GM21447 (cell line): ENCODE results near the gene NEDD4L.
"Not testable (repeated sequence)": the region's sequence is repeated elsewhere in the genome, so short reads cannot be mapped to it uniquely, and the experiment has no call there.

Experiments used
- ATAC-seq: cut with Tn5 transposase; IDR thresholded peaks from one replicate; pipeline ENCODE4 v1.9.1; 2021; ENCODE audit not compliant: unreplicated experiment

The NEDD4L gene

DNA sequence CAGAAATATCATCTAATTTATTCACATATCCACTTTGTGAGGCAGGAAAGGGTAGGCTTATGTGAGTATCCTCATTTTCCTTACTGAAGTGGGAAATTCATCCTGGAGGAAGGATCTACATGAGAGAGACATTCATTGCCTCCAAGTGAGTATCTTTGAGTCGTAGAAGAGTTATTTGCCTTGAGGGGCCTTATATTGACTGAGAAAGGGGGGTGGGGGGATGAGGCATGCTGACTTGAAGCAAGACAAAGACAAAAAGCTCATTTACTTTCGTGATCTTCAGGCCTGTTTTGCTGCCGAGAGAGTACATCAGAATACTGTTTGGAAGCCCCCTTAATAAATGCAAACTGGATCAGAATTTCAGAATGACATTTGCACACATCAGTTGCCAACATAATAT, 17.6 kb upstream of the NEDD4L start:
- no peak for ATAC-seq

DNA sequence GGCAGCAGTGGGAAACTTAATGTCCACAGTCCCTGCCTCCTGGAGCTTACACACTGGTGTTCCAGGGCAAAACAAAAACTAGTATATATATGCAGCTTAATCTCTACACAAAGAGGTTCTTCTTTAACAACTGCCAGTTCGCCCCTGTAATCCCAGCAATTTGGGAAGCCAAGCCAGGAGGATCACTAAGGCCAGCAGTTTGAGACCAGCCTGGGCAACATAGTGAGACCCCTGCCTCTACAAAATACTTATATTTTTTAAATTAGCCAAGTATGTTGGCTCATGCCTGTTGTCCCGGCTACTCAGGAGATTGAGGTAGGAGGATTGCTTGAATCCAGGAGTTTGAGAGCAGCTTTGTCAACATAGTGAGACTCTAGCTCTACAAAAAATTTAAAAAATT, 17.2 kb upstream of the NEDD4L start:
- ATAC-seq: no peak

DNA sequence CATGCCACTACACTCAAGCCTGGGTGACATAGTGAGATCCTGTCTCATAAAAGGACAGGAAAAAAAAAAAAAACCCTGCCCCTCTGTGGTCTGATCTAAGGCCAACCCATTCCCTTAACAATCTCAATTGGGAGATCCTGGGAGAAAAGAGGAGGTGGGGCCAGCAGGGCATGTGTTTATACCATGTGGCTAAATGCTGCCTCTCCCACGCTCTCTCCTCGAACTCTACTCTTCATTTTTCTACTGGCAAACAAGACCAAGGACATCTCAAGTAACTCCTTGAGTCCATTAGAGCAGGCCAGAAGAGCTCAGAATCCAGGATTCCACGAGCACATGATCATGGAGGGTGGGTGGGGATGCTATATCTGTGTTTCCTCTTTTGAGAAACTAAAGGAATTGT, 16.7 kb upstream of the NEDD4L start:
- ATAC-seq: no peak

DNA sequence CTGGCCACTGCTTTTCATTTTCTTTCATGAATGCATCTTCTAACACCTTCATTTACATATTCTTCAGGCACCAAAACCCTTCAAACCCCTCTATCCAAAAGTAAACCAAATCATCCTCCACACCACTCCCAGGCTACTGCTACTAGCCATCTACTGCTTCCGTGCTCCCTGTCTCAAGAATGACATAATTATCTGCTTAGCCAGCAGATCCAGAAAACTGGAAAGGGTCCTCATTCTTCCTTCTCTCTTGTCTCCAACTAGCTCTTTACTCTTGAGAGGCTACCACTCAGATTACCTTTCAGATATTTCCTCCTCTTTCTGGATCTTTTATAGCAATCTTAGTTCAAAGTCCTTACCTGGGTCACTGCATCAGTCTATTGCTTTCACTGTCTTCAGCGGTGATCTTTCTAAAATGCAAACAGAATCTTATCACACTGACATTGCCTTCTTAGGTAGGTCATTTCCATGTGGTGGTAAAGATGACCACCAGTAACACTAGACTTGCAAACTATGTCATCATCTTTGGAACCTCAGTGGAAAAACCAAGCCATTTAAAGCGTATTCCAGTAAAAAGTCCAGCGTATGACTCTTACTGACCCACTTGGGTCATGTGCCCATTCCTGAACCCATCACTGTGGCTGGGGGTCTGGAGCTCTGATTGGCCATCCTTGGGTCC, 15.8 kb upstream of the NEDD4L start:
- no peak for ATAC-seq

DNA sequence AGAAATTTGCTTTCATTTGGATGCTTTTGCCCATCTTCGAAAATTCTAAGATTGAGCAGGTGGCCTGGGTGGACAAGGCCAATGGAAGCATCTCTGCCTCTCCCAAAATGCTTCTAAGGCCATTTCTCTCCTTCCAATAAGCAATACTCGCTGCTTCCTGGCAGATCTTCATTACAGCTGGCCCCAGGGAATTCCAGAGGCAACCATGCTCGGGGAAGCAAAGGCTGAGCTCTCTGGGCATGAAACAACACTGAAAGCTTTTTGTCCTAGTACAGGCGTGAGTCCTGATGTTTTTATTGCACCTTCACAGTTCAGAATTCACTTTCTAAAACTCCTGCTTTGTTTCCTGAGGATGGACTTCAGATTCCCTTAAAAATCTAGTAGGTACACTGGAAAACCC, 11.8 kb upstream of the NEDD4L start:
- no peak for ATAC-seq

DNA sequence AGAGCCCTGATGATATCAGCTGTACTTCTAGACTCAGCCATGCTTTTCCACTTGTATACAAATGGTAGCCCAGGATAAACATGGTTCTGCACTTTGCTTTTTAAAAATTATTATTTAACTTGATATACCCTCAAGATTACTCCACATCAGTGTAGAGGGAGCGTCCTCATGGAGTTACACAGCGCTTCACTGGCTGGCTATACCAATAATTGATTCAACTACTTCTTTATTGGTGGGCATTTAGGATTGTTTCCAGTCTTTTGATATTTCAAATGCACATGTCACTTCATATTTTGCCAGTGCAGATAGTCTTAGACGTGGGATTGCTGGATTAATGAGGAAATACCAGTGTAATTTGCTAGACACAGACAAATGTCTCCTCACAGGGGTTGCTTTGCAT, 10.8 kb upstream of the NEDD4L start:
- ATAC-seq: no peak

DNA sequence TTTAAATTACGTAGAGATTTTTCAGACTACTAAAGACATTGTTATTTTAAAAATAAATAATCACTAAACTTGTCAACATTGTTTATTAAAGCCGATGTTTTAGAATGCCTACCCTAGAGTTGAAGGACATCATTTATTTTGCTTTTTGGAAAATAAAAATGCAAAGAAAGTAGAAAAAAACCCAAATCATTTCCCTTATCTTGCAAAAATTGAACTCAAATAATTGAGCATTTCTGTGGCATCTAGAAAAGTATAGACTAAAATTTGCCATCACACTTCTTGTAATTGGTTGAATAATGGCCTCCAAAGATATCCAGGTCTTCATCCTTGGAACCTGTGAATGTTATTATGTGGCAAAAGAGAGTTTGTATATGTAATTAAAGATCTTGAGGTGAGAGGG, 9.7 kb upstream of the NEDD4L start:
- no peak for ATAC-seq

DNA sequence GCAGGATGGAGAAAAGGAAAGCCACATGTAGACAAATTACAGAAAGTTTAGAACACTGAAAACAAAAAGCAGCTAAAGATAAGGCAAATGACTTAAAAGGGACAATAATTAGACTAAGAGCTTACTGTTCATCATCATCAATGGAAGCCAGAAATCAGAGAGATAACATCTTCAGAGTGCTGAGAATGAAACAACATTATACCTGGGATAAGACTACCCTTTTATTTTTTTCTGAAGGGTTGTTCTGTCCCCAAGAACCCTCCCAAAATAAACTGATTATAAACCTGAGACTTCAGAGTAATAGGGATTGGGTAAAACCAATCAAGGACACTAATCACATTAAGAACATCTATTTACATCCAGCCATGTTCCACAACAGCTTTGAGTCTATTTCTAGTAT, 6.9 kb upstream of the NEDD4L start:
- no peak for ATAC-seq

DNA sequence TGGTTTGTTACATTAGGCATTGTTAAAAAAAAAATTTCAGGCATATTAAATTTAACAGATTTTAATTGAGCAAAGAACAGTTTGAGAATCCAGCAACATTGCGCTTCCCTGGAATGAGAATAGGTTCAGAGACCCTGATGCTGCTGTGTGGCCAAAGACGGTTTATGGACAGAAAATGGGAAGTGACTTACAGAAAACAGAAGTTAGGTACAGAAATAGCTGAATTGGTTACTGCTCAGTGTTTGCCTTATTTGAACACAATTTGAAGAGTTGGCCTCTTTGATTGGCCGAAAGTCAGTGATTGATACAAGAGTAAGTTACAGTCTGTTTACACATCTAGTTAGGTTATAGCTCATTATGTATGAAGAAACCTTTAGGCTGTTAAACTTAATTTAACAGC, 6.0 kb upstream of the NEDD4L start:
- ATAC-seq: no peak

DNA sequence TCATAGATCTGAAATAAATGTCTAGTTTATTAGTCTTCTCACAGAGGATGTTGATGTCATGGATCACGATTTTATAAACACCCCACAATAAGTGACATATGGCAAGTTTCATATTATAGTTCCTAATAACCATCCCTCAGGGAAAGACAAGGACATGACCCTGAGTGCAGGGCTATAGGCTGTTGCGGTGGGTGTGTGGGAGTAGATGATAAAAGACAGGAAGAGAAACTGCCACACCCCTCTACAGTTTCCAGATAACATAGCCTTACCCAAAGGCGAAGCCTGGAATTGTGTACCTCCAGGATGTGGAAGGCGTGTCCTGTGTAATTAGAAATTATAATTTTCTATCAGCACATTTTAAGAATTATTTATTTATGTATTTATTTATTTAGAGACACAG, 2.4 kb upstream of the NEDD4L start:
- ATAC-seq: no peak

DNA sequence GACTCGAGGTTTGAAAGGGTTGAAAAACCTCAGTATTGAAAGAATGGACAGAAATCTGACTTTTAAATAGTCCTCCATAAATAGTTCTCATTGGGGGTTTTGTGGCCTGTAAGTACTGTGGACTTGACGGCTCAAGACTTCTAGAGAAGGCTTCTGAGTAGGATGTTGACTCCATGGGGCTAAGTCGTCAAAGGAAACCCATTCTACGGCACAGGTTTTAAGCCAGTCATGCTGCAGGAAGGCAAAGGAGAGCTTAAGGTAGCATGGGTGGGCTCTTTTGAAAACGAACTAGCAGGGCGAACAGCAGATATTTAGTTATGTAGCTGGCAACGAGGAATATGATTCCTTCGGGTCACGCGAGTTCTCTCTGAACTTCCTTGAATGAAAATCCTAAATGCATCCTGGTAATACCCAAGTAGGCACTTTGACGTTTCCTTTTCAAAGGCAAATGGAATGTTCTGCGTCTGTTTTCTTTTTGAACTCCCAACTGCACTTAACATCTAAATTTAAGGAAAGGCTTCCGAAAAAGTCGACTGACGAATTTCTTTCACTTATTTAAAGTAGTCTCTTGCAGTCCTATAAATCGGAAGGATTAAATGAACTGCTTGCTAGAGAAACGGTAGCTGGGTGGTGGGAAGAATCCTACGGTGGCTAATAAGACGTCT, 1.1 kb upstream of the NEDD4L start:
- ATAC-seq: no peak

DNA sequence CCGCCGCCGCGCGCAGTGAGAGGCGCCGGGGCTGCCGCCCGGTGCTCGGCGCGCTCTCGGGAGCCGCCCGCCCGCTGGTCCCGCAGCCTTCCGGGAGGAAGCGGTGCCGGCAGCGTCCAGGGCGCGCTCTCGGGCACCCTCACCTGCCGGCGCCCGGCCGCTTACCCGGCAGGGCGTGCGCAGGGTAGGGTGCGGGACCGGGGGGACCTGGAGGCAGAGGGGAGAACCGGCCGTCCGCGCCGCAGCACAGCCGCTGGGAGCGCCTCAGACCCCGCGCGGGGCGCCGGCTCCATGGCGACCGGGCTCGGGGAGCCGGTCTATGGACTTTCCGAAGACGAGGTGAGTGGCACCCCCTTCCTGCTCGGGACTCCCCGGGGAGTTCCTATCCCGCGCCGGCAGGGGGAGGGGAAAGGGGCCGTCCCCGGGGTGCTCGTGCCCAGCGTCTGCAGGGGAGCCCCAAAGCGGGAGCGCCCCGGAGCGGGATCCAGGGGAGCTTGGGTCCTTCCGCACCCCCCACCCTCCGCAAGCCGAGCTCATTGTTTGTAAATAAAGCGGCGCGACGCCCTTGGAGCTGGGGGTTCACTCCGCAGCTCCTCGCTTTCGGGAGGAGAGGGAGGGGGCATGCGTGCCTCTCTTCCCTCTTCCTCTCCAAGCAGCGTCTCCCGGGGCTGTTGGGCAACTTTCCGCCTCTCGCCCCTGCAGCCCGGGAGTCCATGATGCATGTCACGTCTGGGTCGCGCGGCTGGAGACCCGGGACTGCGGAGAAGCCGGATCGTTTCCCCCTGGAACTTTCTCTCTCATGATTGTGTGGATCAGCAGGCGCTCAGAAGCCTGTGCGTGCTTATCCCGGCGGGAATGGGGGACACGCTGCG, 580 bp downstream of the NEDD4L start:
- peak; percentile 34 for ATAC-seq

DNA sequence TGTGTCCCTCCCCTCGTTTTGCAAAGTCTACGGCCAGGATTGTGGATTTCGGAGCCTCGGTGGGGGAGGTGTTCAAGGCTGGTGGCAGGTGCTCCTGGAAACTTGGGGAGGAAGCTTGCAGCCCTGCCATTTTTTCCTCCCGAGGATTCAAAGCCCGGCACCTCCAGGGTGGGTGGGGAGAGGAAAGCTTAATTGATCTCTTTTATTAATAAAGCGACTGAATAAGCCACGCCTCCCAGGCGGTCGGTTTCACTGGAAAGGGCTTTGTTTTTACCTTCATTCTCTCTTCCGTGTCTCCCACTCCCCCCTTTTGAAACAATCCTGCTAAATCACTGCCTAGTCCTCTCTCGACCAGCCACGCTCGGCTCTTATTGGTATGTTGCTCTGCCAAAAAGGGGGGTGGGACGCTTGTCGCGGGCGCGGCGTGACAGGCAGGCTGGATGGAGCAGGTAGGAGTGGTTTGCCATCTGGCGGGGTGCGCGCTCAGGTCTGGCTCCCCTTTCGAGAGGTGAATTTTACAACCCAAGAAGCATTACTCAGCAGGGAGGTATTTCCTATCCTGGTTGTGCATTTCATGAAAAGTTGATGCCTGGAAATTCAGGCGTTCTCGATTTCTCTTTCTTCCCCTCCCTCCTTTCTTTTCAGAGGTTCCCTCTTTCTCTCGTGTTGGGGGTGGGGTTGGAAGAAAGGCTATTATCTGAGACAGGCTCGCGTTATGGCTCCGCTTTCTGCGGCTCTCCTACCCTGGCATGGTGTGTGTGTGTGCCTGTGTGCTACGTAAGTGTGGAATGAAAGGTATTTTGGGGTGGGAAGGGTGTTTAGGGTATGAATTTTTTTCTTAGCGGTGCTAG, 1.4 kb downstream of the NEDD4L start:
- ATAC-seq: no peak

DNA sequence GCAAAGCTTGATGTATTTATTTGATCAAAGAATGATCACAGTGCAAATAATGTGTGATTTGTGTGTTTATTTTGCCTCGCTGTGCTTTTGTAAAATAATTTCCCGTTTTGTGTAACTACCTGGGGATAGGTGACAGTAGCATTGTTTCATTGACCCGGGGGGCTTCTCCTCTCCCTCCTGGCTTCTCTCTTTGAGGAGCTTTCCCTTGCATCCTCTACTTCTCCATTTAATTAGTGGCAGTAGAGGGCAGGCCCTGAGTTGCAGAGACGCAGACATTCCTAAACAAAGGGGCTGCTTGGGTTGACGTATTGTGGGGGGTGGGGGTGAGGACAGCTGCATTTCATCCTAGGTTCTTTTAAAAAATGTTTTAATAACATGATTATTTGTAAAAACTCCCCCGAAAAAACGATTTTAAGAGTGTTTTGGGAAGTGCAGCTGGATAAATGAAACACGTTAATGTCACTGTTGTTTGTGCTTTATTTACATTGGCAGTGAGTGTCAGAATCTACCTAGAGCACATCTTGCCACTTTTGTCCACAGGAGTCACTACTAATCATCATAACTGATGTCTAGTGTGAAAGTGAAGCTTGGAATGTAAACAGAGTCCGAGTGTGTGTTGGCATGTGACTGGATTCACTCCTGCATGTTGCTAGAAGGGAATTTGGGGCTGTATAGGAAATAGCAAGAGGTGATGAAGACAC, 2.2 kb downstream of the NEDD4L start:
- no peak for ATAC-seq

DNA sequence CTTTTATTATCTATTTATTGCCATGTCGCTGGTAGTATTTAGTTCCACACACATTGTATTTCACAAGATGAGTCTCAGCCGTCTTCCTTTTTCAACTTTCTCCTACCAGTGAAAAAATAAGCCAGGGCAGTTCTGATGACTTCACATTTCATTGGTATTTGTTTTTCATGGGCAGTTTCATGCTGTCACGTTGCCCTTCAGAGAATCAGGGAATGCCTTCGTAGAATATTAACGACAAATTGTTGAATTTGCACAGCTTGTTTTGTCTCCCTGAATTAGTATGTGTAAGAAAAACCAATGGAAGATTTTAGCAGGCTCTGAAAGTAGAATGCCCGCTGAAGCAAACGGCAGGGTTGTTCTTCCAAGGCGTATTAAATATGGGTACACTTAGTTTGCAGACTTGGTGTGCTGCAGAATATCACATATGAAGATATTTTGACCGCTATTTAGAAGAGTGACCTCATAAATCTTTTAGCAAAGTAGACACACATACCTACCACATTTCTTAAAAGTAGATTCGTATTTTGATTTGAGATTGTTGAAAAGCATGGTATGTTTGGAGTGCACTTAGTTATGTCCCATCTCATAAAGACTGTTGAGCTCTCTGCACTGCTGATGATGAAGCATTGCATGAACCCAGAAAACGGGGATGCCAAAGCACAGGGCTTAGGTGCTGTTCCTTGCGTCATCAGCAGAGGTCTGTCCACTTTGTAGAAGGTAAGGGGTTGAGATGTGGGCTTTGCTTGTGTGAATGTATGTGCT, 2.9 kb downstream of the NEDD4L start:
- no peak for ATAC-seq

DNA sequence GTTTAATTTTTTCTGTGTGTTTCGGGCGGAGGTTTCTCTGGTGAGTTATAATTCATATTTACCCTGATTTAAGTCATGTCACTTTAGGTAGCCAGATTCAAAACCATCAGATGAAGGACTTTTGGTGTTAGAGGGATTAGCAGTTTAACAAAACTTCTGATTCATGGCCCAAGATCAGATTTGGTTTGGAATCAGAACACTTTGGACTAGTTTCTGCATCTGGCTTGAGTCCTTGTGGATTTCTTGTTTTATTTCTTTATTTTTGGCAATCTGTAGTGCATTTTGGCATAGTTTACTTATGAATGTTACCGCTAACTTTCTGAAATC, 3.5 kb downstream of the NEDD4L start:
- no peak for ATAC-seq

DNA sequence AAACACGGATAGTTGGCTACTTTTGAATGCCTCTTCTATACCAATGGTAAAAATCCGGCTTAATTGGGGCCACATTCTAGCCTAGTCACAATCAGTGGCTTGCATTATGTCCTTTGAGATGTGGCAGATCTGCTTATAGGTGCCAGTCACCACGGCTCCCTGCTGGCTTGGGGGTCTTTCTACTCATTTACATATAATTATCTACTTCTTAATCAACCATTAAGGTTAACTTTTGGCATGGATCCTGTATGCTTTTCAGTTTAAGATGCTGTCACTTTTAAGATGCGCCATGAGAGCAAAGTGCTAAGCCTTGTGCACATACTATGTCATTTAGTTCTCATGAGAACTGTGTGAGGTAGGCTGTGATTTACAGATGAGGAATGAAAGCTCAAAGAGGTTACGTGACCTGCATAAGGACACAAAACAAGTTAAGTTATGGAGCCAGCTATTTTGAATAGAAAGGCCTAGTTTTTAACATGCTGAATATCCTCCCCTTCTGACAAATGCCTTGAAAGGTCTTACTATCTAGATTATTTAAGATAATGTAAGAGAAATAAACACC, 4.1 kb downstream of the NEDD4L start:
- ATAC-seq: no peak

DNA sequence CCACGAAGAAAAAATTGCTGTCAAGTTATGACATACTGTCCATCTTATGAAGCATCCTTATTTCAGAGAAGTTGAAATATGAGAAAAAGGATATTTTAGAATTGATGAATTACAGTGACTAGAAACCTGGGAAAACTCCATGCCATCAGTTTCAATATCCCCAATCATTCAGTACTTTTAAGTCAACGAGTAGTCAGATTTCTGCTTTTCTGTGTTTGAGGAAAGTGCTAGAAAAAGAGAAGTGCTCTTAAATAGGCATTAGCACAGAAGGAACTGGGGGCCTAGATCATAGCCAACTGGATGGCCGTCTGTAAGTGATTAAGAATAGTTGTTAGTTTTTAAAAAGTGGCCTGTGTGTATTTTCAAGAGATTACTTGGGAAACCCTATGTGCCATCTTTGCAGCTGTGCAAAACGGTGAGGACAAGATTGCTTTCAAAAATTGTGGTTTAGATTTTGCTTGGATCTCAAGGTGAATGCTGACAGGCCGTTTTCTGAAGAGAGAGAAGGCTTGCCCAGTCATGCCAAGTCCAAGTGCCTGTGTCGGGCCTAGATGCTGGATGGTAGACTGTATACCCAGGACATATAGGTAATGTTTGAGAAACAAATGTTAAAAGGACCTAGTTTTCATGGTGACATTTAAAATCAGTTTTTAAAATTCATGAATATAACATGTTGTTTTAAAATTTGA, 5.1 kb downstream of the NEDD4L start:
- ATAC-seq: no peak

DNA sequence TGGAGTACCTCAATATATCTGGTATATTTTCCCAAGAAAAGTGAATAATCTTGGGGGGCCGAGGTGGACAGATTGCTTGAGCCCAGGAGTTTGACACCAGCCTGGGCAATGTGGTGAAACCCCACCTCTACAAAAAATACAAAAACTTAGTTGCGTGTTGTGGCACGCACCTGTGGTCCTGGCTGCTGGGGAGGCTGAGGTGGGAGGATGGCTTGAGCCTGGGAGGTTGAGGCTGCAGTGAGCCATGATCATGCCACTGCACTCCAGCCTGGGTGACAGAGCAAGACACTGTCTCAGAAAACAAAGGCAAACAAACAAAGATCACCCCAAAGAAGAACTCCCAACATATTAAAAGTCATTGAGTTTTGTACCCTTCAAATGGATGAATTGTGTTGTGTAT, 6.9 kb downstream of the NEDD4L start:
- not testable (repeated sequence) for ATAC-seq
